SK-MEL-5 (cell line): ENCODE measurements around the gene SFT2D1. TPM values are rescaled to one million over a fixed set of nuclear protein-coding genes. Genes with fewer than 3 reads are reported as not detected.
A peak's percentile ranks its signal among the peaks of the same experiment; 100 is the strongest.
"Not testable (repeated sequence)": the region's sequence is repeated elsewhere in the genome, so short reads cannot be mapped to it uniquely, and the experiment has no call there.

ENCODE experiments used
- DNase-seq: peaks from one replicate; pipeline ENCODE4 v3.0.0-alpha.2; 2016; ENCODE audit warnings: low read depth, low spot score
- in situ Hi-C: cut with HindIII; loops from 2 replicates; pipeline ENCODE4 v1.10.0; 2016; ENCODE audit warnings: low sequenced_read_pairs, high pct_unique_total_duplicates, low pct_unique_long_range_greater_than_20kb
- polyA plus RNA-seq, 2 experiments: library from polyadenylated mRNA; depleted of rRNA; stranded (reverse); fragments of >200 nt; gene quantifications; 2 replicates each; pipeline ENCODE4 v1.2.3, GENCODE V29; 2015
- total RNA-seq: library from RNA; depleted of rRNA; stranded (reverse); fragments of >200 nt; shearing (Covaris generic); gene quantifications from 2 replicates; pipeline ENCODE4 v1.2.3, GENCODE V29; 2014; rRNA removed

SFT2D1 gene
- total RNA-seq = 46.3 and 49.9 TPM in 2 replicates
- polyA plus RNA-seq (2015; cell fraction: cytosol; rRNA removed) = 52.3 and 78.1 TPM in 2 replicates
- 63.3 and 81.8 TPM in 2 replicates for polyA plus RNA-seq (2015; cell fraction: nucleus; rRNA removed)

GRCh38 chr6:166342349-166343149 is at the start of gene SFT2D1:
TSS of gene SFT2D1 (minus strand) at chr6:166342545. CDS start at chr6:166342481, 64 bp downstream.
- in situ Hi-C loops = no loop called here
- DNase-seq = peak; percentile 66

- in situ Hi-C loops = no loop called here
- DNase-seq = no peak
Observed at GRCh38 chr6:166389119-166389518, 46.8 kb upstream of the SFT2D1 start.

- in situ Hi-C loops = no loop called here
- no peak for DNase-seq
Observed at GRCh38 chr6:166388290-166389004, 46.1 kb upstream of the SFT2D1 start.

- in situ Hi-C loops = no loop called here
- DNase-seq = no peak
Observed at GRCh38 chr6:166387642-166388289, 45.4 kb upstream of the SFT2D1 start.

GRCh38 chr6:166387098-166387497 is 44.8 kb upstream of the SFT2D1 start:
- DNase-seq, in situ Hi-C loops: not testable (repeated sequence)

GRCh38 chr6:166386111-166386510 is 43.8 kb upstream of the SFT2D1 start:
- in situ Hi-C loops = no loop called here
- no peak for DNase-seq

- in situ Hi-C loops, DNase-seq: not testable (repeated sequence)
Observed at GRCh38 chr6:166383802-166384363, 41.5 kb upstream of the SFT2D1 start.

- DNase-seq = peak; percentile 92
- in situ Hi-C loops = no loop called here
Observed at GRCh38 chr6:166382933-166383801, 40.8 kb upstream of the SFT2D1 start, which contains the start of gene MPC1. TSS of gene MPC1 (minus strand) at chr6:166382940. CDS start at chr6:166382876, 64 bp downstream.

GRCh38 chr6:166382500-166382932 is 40.2 kb upstream of the SFT2D1 start:
- in situ Hi-C loops = no loop called here
- no peak for DNase-seq

GRCh38 chr6:166381733-166382499 is 39.6 kb upstream of the SFT2D1 start:
- peak; percentile 52 for DNase-seq
- in situ Hi-C loops = no loop called here

- in situ Hi-C loops = no loop called here
- DNase-seq = no peak
Observed at GRCh38 chr6:166381381-166381732, 39.0 kb upstream of the SFT2D1 start.

GRCh38 chr6:166379800-166380199 is 37.5 kb upstream of the SFT2D1 start:
- in situ Hi-C loops = no loop called here
- DNase-seq = no peak

GRCh38 chr6:166379103-166379586 is 36.8 kb upstream of the SFT2D1 start:
- in situ Hi-C loops = no loop called here
- no peak for DNase-seq

- in situ Hi-C loops = no loop called here
- no peak for DNase-seq
Observed at GRCh38 chr6:166377721-166378120, 35.4 kb upstream of the SFT2D1 start.

- in situ Hi-C loops = no loop called here
- no peak for DNase-seq
Observed at GRCh38 chr6:166375013-166375412, 32.7 kb upstream of the SFT2D1 start.

GRCh38 chr6:166370489-166370888 is 28.1 kb upstream of the SFT2D1 start:
- in situ Hi-C loops = no loop called here
- no peak for DNase-seq
